Heart right ventricle (tissue), 16 donors: ENCODE measurements around the gene LRRC46. TPM values are rescaled to one million over a fixed set of nuclear protein-coding genes. Genes with fewer than 3 reads are reported as not detected.

Source experiments
- ATAC-seq, 8 donors: fragments of 200-7000 bp; cut with Tn5 transposase; one replicate each; pipeline ENCODE4 v1.9.1; 2020; ENCODE audit warnings: mild to moderate bottlenecking in 8 of 8, moderate library complexity in 8 of 8, moderate number of reproducible peaks in 1 of 8
- DNase-seq, 2 donors: peaks; one replicate each; pipeline ENCODE4 v3.0.0-alpha.2; 2020
- H3K27ac ChIP-seq, 10 donors: fragments of 200-600 bp; sonication (generic) in 2 of 10; one replicate each; pipeline versions ENCODE4 v1.5.0 to v1.8.0; 2020 to 2022; ENCODE audit warnings: mild to moderate bottlenecking in 3 of 10
- H3K27me3 ChIP-seq, 7 donors: fragments of 200-600 bp; one replicate each; pipeline ENCODE4 v1.8.0; 2021 to 2022; ENCODE audit warnings: mild to moderate bottlenecking in 2 of 7
- H3K36me3 ChIP-seq, 9 donors: fragments of 200-600 bp; sonication (generic) in 1 of 9; one replicate each; pipeline versions ENCODE4 v1.5.0 to v1.8.0; 2020 to 2022; ENCODE audit warnings: mild to moderate bottlenecking in 2 of 9
- H3K4me1 ChIP-seq, 9 donors: fragments of 200-600 bp; sonication (generic) in 1 of 9; one replicate each; pipeline versions ENCODE4 v1.5.0 to v1.8.0; 2020 to 2022; ENCODE audit warnings: mild to moderate bottlenecking in 4 of 9
- H3K4me3 ChIP-seq, 10 donors: fragments of 200-600 bp; sonication (generic) in 2 of 10; one replicate each; pipeline versions ENCODE4 v1.5.0 to v1.8.0; 2020 to 2022; ENCODE audit warnings: mild to moderate bottlenecking in 7 of 10, moderate library complexity in 2 of 10
- H3K9me3 ChIP-seq, 11 donors: fragments of 200-600 bp in 10 of 11; sonication (generic) in 2 of 11; one replicate each; pipeline versions ENCODE4 v1.5.0 to v1.8.0; 2013 to 2022; ENCODE audit warnings: mild to moderate bottlenecking in 2 of 11, control low read depth in 1 of 11, moderate library complexity in 1 of 11
- CTCF ChIP-seq, 9 donors: fragments of 200-600 bp; sonication (generic) in 2 of 9; IDR thresholded peaks; one replicate each; pipeline versions ENCODE4 v1.5.0 to v1.8.0; 2021 to 2022; ENCODE audit warnings: antibody characterized with exemption in 9 of 9, mild to moderate bottlenecking in 5 of 9, moderate library complexity in 1 of 9
- WGBS, 2 donors: extraction: QIAGEN DNeasy Blood & Tissue Kit; methylation state at CpG; one replicate each; pipeline ENCODE4 v1.1.7; 2013; ENCODE audit warnings: inconsistent platforms in 1 of 2; 5-methylcytosine and 5-hydroxymethylcytosine counted together
- intact Hi-C, 10 donors: fragments of 100-400 bp; cut with DNase I; formaldehyde crosslinking; loops; one replicate each; pipeline versions ENCODE4 v1.11.1 to v1.14.2; 2022
- polyA plus RNA-seq, 2 donors: library from polyadenylated mRNA; stranded (reverse); fragments of 200-250 nt; gene quantifications; one replicate each; pipeline ENCODE4 v1.2.3, GENCODE V29; 2013
- total RNA-seq, 10 donors: library from RNA; stranded (reverse); fragmentation: NEBNext Ultra II Directional in 3 of 10; extraction: Animal tissue kit (Norgen Biotek cat#: 25700) in 3 of 10; gene quantifications; one replicate each; pipeline versions ENCODE4 v1.2.1 to v1.2.4, GENCODE V29; 2021 to 2023
- donor health status: Arrhythmogenic right ventricular cardiomyopathy.
- donor health status: ischemic (EF 13 %, LVEDD 7.1; RV severe dilation, severe dysfunction).
- donor health status: healthy with polysubstance abuse.
- donor health status: DM: no; HTN: yes; CAD: no.
- donor health status: DM: no; HTN: no; CAD: no.
- donor health status: ischemic (EF 25% LVEDD 6.9; RV normal size, moderate dysfunction).
- donor health status: ischemic (EF 25% LVEDD 5.7; RV mildly dilated, moderate dysfunction).
- donor health status: healthy.
- donor health status: DM: yes; HTN: yes; CAD: no.
- donor health status: Ischemic cardiomyopathy.
- donor health status: ischemic (EF 35%, LVEDD 5.7; RV mildly dilated, moderate dysfunction).
- donor health status: nonischemic (EF 11% LVEDD 7.7; RV severe dilation, severe dysfunction).
- donor health status: DM: yes; HTN: yes; CAD: no.
- donor health status: PGD.
- donor health status: ischemic (EF 29% LVEDD 5.4; RV normal size, mild dysfunction).
- donor health status: nonischemic (EF 23%, LVEDD 6.1; RV moderate dilation, normal function).

Gene LRRC46
- total and polyA plus RNA-seq, 12 donors: 0.14 to 0.95 (median 0.34) TPM; not detected in 3

GRCh38 chr17:47843391-47843730 is 11.9 kb downstream of the LRRC46 start:
- peak in 2 of 9 donors; percentile 5 to 22 for TF ChIP-seq CTCF (IDR thresholded peaks at IDR 0.05)
- H3K4me1 ChIP-seq: peaks cover 0 to 40% (median 20%) of the 10 kb centered on the region in 9 donors
- intact Hi-C loops: loop anchor here (2.0 to 10.0 kb wide), 9 partner anchors 45 to 174 kb away; partner anchors contain the start of genes PNPO (in 4 of the 10) and CDK5RAP3 (in 3 of the 10)

GRCh38 chr17:47844227-47844626 is 12.8 kb downstream of the LRRC46 start:
- ATAC-seq: no peak
- H3K27ac ChIP-seq: no peak overlapping the region
- intact Hi-C loops: loop anchor here (5.0 to 10.0 kb wide), 6 partner anchors 101 to 173 kb away; partner anchors contain the start of genes PNPO (in 4 of the 10) and CDK5RAP3 (in 1 of the 10)
- H3K4me1 ChIP-seq: peaks cover 0 to 40% (median 20%) of the 10 kb centered on the region in 9 donors
- H3K9me3 ChIP-seq: no peaks in the 10 kb centered on the region
- H3K4me3 ChIP-seq: no peak overlapping the region
- H3K36me3 ChIP-seq: no peaks in the 10 kb centered on the region
- no peak for TF ChIP-seq CTCF (IDR thresholded peaks at IDR 0.05)
- WGBS, 2 donors: 59% methylated on average over 5 of the region's 5 CpGs
- no peak for DNase-seq
- peaks cover 16 to 53% (median 45%) of the 10 kb centered on the region in 7 donors for H3K27me3 ChIP-seq

More at GRCh38 chr17:47843391-47843730, 11.9 kb downstream of the LRRC46 start:
- Histone ChIP-seq H3K27me3 (peaks cover 16 to 44% (median 40%) of the 10 kb centered on the region in 7 donors), H3K27ac (no peak overlapping the region), H3K9me3 (no peaks in the 10 kb centered on the region), H3K4me3 (no peak overlapping the region), H3K36me3 (peaks cover 0 to 7% (median 0%) of the 10 kb centered on the region in 9 donors)
- DNase-seq: no peak
- WGBS, 2 donors: 25 to 32% methylated on average over 6 of the region's 6 CpGs
- no peak for ATAC-seq

GRCh38 chr17:47844814-47845715 is 13.6 kb downstream of the LRRC46 start:
- peaks cover 16 to 61% (median 50%) of the 10 kb centered on the region in 7 donors for H3K27me3 ChIP-seq
- H3K36me3 ChIP-seq: no peaks in the 10 kb centered on the region
- intact Hi-C loops: loop anchor here (5.0 to 10.0 kb wide), 7 partner anchors 100 to 172 kb away; partner anchors contain the start of genes PNPO (in 4 of the 10) and CDK5RAP3 (in 1 of the 10)
- WGBS, 2 donors: 58 to 61% methylated on average over 4 of the region's 4 CpGs
- H3K9me3 ChIP-seq: no peaks in the 10 kb centered on the region
- H3K27ac ChIP-seq: no peak overlapping the region
- peaks cover 0 to 33% (median 13%) of the 10 kb centered on the region in 9 donors for H3K4me1 ChIP-seq
- DNase-seq: no peak
- ATAC-seq: no peak
- H3K4me3 ChIP-seq: no peak overlapping the region
- TF ChIP-seq CTCF (IDR thresholded peaks at IDR 0.05): peak in 2 of 9 donors; percentile 8 to 10

DNA sequence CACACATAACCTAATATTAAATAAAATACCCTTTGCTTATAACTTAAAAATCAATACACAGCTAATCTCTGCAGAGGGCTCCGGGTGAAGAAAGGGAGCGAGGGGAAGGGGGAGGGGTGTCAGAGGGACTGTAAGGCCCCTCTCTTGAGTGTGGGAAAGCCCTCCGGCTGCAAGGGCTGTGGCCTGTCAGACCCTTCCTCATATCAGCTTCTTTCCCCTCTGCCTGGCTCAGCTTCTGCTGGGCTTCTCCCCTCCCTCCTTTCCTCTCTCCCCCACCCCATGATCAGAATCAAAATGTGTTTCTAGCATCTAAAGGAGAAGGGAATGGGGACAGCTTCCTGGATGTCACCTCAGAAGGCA is 14.2 kb downstream of the LRRC46 start:
- H3K36me3 ChIP-seq: no peaks in the 10 kb centered on the region
- H3K27ac ChIP-seq: no peak overlapping the region
- TF ChIP-seq CTCF (IDR thresholded peaks at IDR 0.05): no peak
- intact Hi-C loops: loop anchor here in 6 of 10 donors (2.0 to 10.0 kb wide), 6 partner anchors 39 to 172 kb away; partner anchors contain the start of gene PNPO (in 4 of the 6)
- no peak for DNase-seq
- 64 to 75% methylated on average over 3 of the region's 3 CpGs for WGBS, 2 donors
- no peaks in the 10 kb centered on the region for H3K9me3 ChIP-seq
- H3K4me3 ChIP-seq: no peak overlapping the region
- ATAC-seq: no peak
- H3K4me1 ChIP-seq: peaks cover 0 to 33% (median 7%) of the 10 kb centered on the region in 9 donors
- peaks cover 16 to 67% (median 56%) of the 10 kb centered on the region in 7 donors for H3K27me3 ChIP-seq
